ENCODE measurements around the gene GBE1. TPM values are rescaled to one million over a fixed set of nuclear protein-coding genes. Genes with fewer than 3 reads are reported as not detected.
"Not testable (repeated sequence)": the region's sequence is repeated elsewhere in the genome, so short reads cannot be mapped to it uniquely, and the experiment has no call there.

Gene GBE1
- total RNA-seq, 1 donor from 2014 or later = 33.7 TPM

GRCh38 chr3:81544385-81544784, 217.1 kb downstream of the GBE1 start:
- intact Hi-C loops (cut with micrococcal nuclease) = no loop called here

- intact Hi-C loops (cut with micrococcal nuclease) = no loop called here
These were observed 220.7 kb downstream of the GBE1 start for GRCh38 chr3:81540787-81541186.

- intact Hi-C loops (cut with micrococcal nuclease) = no loop called here
These were observed 229.6 kb downstream of the GBE1 start for GRCh38 chr3:81531846-81532245.

GRCh38 chr3:81531263-81531662, 230.2 kb downstream of the GBE1 start:
- intact Hi-C loops (cut with micrococcal nuclease) = no loop called here

GRCh38 chr3:81530180-81530939, 231.1 kb downstream of the GBE1 start:
- intact Hi-C loops (cut with micrococcal nuclease) = no loop called here

GRCh38 chr3:81521855-81522254, 239.6 kb downstream of the GBE1 start:
- intact Hi-C loops (cut with micrococcal nuclease) = no loop called here

GRCh38 chr3:81518945-81519344, 242.5 kb downstream of the GBE1 start:
- intact Hi-C loops (cut with micrococcal nuclease) = no loop called here

GRCh38 chr3:81516042-81516441, 245.4 kb downstream of the GBE1 start:
- intact Hi-C loops (cut with micrococcal nuclease) = no loop called here

GRCh38 chr3:81513591-81513990, 247.9 kb downstream of the GBE1 start:
- intact Hi-C loops (cut with micrococcal nuclease) = no loop called here

GRCh38 chr3:81503026-81503425, 258.4 kb downstream of the GBE1 start:
- intact Hi-C loops (cut with micrococcal nuclease) = no loop called here

- intact Hi-C loops (cut with micrococcal nuclease) = no loop called here
These were observed 259.2 kb downstream of the GBE1 start for GRCh38 chr3:81502236-81502635.

GRCh38 chr3:81500039-81500438, 261.4 kb downstream of the GBE1 start:
- intact Hi-C loops (cut with micrococcal nuclease) = no loop called here

- intact Hi-C loops (cut with micrococcal nuclease) = no loop called here
These were observed 263.7 kb downstream of the GBE1 start for GRCh38 chr3:81497572-81498251.

- intact Hi-C loops (cut with micrococcal nuclease) = no loop called here
These were observed 264.9 kb downstream of the GBE1 start for GRCh38 chr3:81496407-81497104.

- intact Hi-C loops (cut with micrococcal nuclease) = not testable (repeated sequence)
These were observed 269.0 kb downstream of the GBE1 start for GRCh38 chr3:81492471-81492870.

- intact Hi-C loops (cut with micrococcal nuclease) = no loop called here
These were observed 269.4 kb downstream of the GBE1 start for GRCh38 chr3:81492040-81492439.

- intact Hi-C loops (cut with micrococcal nuclease) = loop anchor here (1.0 to 2.0 kb wide), 2 partner anchors 152 to 643 kb away; no protein-coding TSS in a partner anchor
These were observed 270.7 kb downstream of the GBE1 start for GRCh38 chr3:81490541-81491288.

GRCh38 chr3:81485444-81485865, 276.0 kb downstream of the GBE1 start:
- intact Hi-C loops (cut with micrococcal nuclease) = no loop called here

GRCh38 chr3:81484520-81484919, 276.9 kb downstream of the GBE1 start:
- intact Hi-C loops (cut with micrococcal nuclease) = no loop called here

- intact Hi-C loops (cut with micrococcal nuclease) = no loop called here
These were observed 278.4 kb downstream of the GBE1 start for GRCh38 chr3:81483046-81483445.

- intact Hi-C loops (cut with micrococcal nuclease) = no loop called here
These were observed 283.7 kb downstream of the GBE1 start for GRCh38 chr3:81477740-81478139.
